Muscle of back (tissue), 11 donors: ENCODE measurements around the gene DIO2. TPM values are rescaled to one million over a fixed set of nuclear protein-coding genes. Genes with fewer than 3 reads are reported as not detected.
A peak's percentile ranks its signal among the peaks of the same experiment; 100 is the strongest.

Source experiments
- DNase-seq, 3 donors: peaks; one replicate each; pipeline versions ENCODE4 v3.0.0 to v3.0.0-alpha.2; 2013
- polyA plus RNA-seq, 10 donors: library from polyadenylated mRNA; unstranded; fragments of 120-200 nt; gene quantifications; one replicate each; pipeline ENCODE4 v1.2.1, GENCODE V29; 2013; ENCODE audit not compliant: insufficient read length in 10 of 10

DIO2 gene
- polyA plus RNA-seq, 10 donors = 0.52 to 6.9 (median 1.9) TPM

- no peak for DNase-seq
Measured at GRCh38 chr14:80172375-80173051, 38.8 kb downstream of the DIO2 start.

DNA sequence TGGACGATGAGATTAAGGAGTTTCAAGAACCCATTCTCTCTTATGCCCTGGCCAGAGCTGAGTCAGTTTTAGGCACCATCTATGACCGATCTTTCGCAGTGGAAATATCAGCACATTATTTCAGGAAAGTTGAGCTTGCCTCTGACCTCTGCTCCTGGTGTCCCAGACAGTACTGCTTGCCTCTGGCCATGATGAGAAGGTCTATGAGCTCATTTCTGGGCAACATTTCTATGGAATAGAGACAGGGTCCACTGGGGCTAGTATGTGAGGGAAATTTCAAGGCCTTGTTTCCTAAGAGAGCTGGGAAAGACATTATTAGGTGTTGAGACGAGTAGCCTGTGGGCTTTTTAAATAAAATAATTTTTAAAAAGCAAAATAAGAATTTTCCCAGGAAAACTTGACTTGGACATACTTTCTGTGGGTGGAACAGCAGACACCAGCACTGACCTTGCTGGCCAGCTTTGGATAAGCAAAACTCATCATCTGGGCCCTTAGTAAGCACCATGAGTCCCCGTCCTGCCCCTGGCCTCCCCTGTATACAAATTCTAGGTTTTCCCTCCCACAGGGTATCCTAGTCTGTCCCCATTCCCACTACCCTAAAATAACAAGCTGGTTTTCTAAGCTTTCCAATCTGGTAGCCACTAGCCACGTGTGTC, 43.4 kb downstream of the DIO2 start:
- DNase-seq = no peak

DNA sequence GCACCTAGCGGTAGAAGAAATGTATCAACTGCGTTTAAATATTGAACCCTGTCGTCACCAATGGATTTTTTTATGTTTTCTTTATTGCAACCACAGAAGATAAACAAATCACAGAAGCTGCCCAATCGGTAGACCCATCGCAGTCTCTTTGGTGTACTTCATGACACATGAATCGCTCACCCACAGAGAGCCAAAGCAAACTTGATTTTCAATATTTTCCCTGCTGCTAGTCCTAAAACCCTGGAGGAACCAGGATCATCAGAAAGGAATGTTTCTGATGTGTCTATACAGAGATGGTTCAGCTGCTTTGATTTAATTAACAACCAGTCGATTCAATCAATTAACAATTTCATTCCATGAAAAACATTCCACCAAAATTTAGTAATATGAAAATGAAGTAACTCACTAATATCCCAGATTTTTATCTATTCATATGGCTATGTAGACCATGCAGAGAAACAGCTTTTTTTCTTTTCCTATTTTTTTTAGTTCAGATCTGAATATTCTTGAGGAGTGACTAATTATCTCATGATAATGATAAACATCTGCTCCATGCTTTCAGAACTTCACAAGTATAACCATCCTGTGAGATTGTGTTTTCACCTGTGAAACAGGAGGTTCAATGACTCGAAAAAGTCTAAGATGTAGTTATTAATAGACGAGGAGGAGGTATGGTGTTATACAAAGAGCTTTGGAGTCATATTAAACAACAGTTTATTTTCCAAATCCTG, 46.1 kb downstream of the DIO2 start:
- no peak for DNase-seq

GRCh38 chr14:80152763-80153162, 58.5 kb downstream of the DIO2 start:
- DNase-seq = no peak

- DNase-seq = peak in 2 of 3 donors; percentile 3 to 13
Measured at GRCh38 chr14:80152166-80152565, 59.1 kb downstream of the DIO2 start.

DNA sequence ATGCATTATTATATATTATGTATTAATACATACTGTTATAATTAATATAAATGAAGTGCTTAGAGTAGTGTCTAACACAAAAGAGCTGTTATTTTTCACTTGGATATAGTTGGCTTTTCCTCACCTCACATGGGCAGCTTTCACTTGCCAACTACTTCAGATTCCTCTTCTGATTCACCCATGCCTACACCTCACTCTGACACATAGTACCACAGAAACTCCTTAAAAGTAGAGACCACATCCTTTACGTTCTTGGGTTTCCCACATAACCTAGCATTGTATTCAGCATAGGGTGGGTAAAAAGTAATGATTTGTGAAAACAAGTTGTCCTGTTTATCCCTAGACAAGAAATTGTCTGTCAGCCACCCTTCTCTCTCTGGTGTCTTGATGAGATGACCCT, 61.0 kb downstream of the DIO2 start:
- DNase-seq = no peak
